ENCODE measurements around the gene KLF15. TPM values are rescaled to one million over a fixed set of nuclear protein-coding genes. Genes with fewer than 3 reads are reported as not detected.

KLF15 gene
- polyA plus RNA-seq, 1 donor (not counting 4 experiments of a cell fraction or from before 2014, with no cell fraction given), result 0.03 TPM

DNA sequence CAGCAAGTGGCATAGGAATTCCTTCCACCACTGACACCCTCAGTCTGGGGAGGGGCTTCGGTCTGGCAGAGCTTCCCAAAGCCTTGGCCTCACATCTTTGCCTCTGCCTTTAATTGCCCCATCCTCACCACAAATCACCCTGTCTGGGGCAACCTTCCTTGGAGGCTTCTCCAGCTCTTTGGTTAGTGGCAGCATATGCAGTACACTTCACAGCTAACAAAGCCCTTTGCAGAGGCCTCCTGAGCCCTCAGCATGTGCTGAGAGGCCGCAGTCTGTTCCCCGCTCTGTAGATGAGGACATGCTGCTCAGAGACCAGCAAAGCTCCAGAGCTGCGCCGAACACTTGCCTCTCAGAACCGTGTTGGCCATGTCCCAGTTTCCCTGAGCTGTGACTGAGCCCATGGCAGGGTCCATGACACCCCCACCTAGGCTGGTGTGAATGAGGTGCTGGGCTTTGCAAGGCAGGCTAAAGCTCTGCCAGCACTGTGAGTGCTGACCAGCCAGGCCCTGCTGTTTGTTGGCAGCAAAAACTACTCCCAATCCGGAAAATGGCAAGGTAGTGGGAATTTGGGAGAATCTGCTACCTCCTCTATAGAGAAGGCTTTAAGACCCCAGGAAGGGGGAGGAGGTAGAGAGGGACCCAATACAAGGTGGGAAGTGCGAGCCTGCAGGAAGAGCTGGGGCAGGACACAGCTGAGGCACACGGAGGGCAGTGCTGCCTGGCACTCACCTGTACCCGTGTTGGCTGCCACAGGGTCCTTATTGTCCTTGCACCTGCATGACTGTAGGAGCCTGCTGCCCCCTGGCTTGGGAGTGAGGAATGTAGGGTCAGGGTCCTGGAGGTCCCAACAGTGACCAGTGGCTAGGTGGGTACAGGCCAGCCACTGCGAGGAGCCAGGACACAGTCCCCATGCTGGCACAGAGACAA is 8.4 kb upstream of the KLF15 start:
- no peak overlapping the region for H2AFZ ChIP-seq (ENCODE audit: control insufficient read depth, low read length)
- no peaks in the 10 kb centered on the region for H3K9me1 ChIP-seq (ENCODE audit: control insufficient read depth, extremely low read depth, insufficient read depth, low read length)
- no peaks in the 10 kb centered on the region for H3K36me3 ChIP-seq (ENCODE audit: control insufficient read depth in 2 of 2, extremely low read depth in 1 of 2, insufficient read depth in 2 of 2, low read length in 2 of 2)
- H3K27ac ChIP-seq (ENCODE audit: control insufficient read depth, insufficient read depth, low read length), result no peak overlapping the region
- no peaks in the 10 kb centered on the region for H4K20me1 ChIP-seq (ENCODE audit: control insufficient read depth, extremely low read depth, insufficient read depth, low read length)
- H3K4me2 ChIP-seq (ENCODE audit: control insufficient read depth, extremely low read depth, insufficient read depth, low read depth, low read length), result no peak overlapping the region
- H3K4me1 ChIP-seq (ENCODE audit: control insufficient read depth, extremely low read depth, insufficient read depth, low read length), result no peaks in the 10 kb centered on the region
- no peak overlapping the region for H3K9ac ChIP-seq (ENCODE audit: control insufficient read depth, extremely low read depth, insufficient read depth, low read length)
- DNase-seq (ENCODE audit: low read depth, low spot score) (no peak), FAIRE-seq (no peak)
- H3K27me3 ChIP-seq (ENCODE audit: control insufficient read depth, extremely low read depth, insufficient read depth, low read length), result peaks cover 12% of the 10 kb centered on the region
- H3K79me2 ChIP-seq (ENCODE audit: control insufficient read depth, insufficient read depth, low read length), result no peaks in the 10 kb centered on the region
- dilution Hi-C loops (cut with MboI; ENCODE audit: extremely low pct_ligation_motif_present, low sequenced_read_pairs), result no loop called here
- no peaks in the 10 kb centered on the region for H3K9me3 ChIP-seq (ENCODE audit: control insufficient read depth, low read depth, low read length)
- TF ChIP-seq, protein P1, sequence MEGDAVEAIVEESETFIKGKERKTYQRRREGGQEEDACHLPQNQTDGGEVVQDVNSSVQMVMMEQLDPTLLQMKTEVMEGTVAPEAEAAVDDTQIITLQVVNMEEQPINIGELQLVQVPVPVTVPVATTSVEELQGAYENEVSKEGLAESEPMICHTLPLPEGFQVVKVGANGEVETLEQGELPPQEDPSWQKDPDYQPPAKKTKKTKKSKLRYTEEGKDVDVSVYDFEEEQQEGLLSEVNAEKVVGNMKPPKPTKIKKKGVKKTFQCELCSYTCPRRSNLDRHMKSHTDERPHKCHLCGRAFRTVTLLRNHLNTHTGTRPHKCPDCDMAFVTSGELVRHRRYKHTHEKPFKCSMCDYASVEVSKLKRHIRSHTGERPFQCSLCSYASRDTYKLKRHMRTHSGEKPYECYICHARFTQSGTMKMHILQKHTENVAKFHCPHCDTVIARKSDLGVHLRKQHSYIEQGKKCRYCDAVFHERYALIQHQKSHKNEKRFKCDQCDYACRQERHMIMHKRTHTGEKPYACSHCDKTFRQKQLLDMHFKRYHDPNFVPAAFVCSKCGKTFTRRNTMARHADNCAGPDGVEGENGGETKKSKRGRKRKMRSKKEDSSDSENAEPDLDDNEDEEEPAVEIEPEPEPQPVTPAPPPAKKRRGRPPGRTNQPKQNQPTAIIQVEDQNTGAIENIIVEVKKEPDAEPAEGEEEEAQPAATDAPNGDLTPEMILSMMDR (optimal IDR thresholded peaks at IDR 0.05 in 1 of 3, IDR thresholded peaks at IDR 0.05 in 1 of 3, conservative IDR thresholded peaks at IDR 0.05 in 1 of 3; ENCODE audit: extremely low read depth in 1 of 3, insufficient read depth in 2 of 3, low read length in 3 of 3), result no peak
- no peak for TF ChIP-seq EZH2 (IDR thresholded peaks at IDR 0.05; ENCODE audit: low read length)
- H3K4me3 ChIP-seq (ENCODE audit: control insufficient read depth in 2 of 3, extremely low read depth in 1 of 3, insufficient read depth in 2 of 3, low read depth in 1 of 3, low read length in 3 of 3), result no peak overlapping the region

DNA sequence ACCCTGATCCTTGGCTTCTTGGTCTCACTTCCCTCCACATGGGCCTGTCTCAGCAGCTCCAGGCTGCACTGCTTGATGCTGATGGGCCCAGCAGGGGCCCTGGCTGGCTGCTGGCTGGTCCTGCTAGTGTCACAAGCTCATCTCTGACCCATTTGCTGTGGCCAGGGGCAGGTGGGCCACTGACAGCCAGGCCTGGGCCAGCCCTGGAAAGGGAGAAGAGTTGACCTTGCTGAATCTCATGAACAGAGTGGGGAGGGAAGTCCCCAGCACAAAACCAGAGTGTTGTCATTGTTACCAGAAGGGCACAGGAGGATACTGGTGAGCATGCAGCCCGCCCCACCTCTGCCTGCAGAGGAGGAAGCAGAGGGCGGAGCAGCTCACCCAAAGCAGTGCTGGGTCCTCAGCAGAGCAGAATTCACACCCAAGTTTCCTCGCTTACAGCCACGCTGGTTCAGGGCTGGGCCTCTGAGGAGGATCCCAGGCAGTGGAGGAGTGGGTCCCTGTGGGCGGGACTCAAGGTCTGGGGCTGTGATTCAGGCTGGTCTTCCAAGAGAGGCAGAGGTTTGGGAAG is 7.6 kb upstream of the KLF15 start:
- H3K4me3 ChIP-seq (ENCODE audit: control insufficient read depth in 2 of 3, extremely low read depth in 1 of 3, insufficient read depth in 2 of 3, low read depth in 1 of 3, low read length in 3 of 3), result no peak overlapping the region
- H3K79me2 ChIP-seq (ENCODE audit: control insufficient read depth, insufficient read depth, low read length), result no peaks in the 10 kb centered on the region
- H3K9me3 ChIP-seq (ENCODE audit: control insufficient read depth, low read depth, low read length), result no peaks in the 10 kb centered on the region
- TF ChIP-seq, protein P1 (optimal IDR thresholded peaks at IDR 0.05 in 1 of 3, IDR thresholded peaks at IDR 0.05 in 1 of 3, conservative IDR thresholded peaks at IDR 0.05 in 1 of 3; ENCODE audit: extremely low read depth in 1 of 3, insufficient read depth in 2 of 3, low read length in 3 of 3), result no peak
- no peak for TF ChIP-seq EZH2 (IDR thresholded peaks at IDR 0.05; ENCODE audit: low read length)
- H3K36me3 ChIP-seq (ENCODE audit: control insufficient read depth in 2 of 2, extremely low read depth in 1 of 2, insufficient read depth in 2 of 2, low read length in 2 of 2), result no peaks in the 10 kb centered on the region
- no peak for DNase-seq (ENCODE audit: low read depth, low spot score)
- H4K20me1 ChIP-seq (ENCODE audit: control insufficient read depth, extremely low read depth, insufficient read depth, low read length), result no peaks in the 10 kb centered on the region
- H3K9me1 ChIP-seq (ENCODE audit: control insufficient read depth, extremely low read depth, insufficient read depth, low read length), result no peaks in the 10 kb centered on the region
- H3K27ac ChIP-seq (ENCODE audit: control insufficient read depth, insufficient read depth, low read length), result no peak overlapping the region
- H3K4me2 ChIP-seq (ENCODE audit: control insufficient read depth, extremely low read depth, insufficient read depth, low read depth, low read length), result no peak overlapping the region
- H3K27me3 ChIP-seq (ENCODE audit: control insufficient read depth, extremely low read depth, insufficient read depth, low read length), result peaks cover 20% of the 10 kb centered on the region
- no peak for FAIRE-seq
- no peak overlapping the region for H2AFZ ChIP-seq (ENCODE audit: control insufficient read depth, low read length)
- no peaks in the 10 kb centered on the region for H3K4me1 ChIP-seq (ENCODE audit: control insufficient read depth, extremely low read depth, insufficient read depth, low read length)
- no peak overlapping the region for H3K9ac ChIP-seq (ENCODE audit: control insufficient read depth, extremely low read depth, insufficient read depth, low read length)
- dilution Hi-C loops (cut with MboI; ENCODE audit: extremely low pct_ligation_motif_present, low sequenced_read_pairs), result no loop called here
